ENCODE data around the gene PALM3.
"Not testable (repeated sequence)": the region's sequence is repeated elsewhere in the genome, so short reads cannot be mapped to it uniquely, and the experiment has no call there.

PALM3 gene

GRCh38 chr19:14031719-14032480 is 30.0 kb downstream of the PALM3 start, which contains the start of gene IL27RA:
TSS of gene IL27RA (plus strand) at chr19:14031762. CDS start at chr19:14031873, 111 bp downstream.
- DNase-seq (ENCODE audit: low read depth) = peak; percentile 76

- DNase-seq (ENCODE audit: low read depth) = no peak
These were observed 30.7 kb downstream of the PALM3 start for GRCh38 chr19:14030997-14031718.

GRCh38 chr19:14028901-14029300 is 33.0 kb downstream of the PALM3 start:
- no peak for DNase-seq (ENCODE audit: low read depth)

- no peak for DNase-seq (ENCODE audit: low read depth)
These were observed 33.9 kb downstream of the PALM3 start, which contains the start of gene RLN3 for GRCh38 chr19:14027856-14028450. TSS of gene RLN3 (plus strand) at chr19:14028148. CDS start at chr19:14028205, 57 bp downstream.

- DNase-seq (ENCODE audit: low read depth) = not testable (repeated sequence)
These were observed 35.2 kb downstream of the PALM3 start for GRCh38 chr19:14026652-14027192.

- DNase-seq (ENCODE audit: low read depth) = no peak
These were observed 38.3 kb downstream of the PALM3 start for GRCh38 chr19:14023404-14024235.

- no peak for DNase-seq (ENCODE audit: low read depth)
These were observed 39.4 kb downstream of the PALM3 start for GRCh38 chr19:14022469-14022868.

GRCh38 chr19:14021474-14021873 is 40.4 kb downstream of the PALM3 start:
- DNase-seq (ENCODE audit: low read depth) = no peak

- DNase-seq (ENCODE audit: low read depth) = not testable (repeated sequence)
These were observed 42.1 kb downstream of the PALM3 start for GRCh38 chr19:14019739-14020138.

GRCh38 chr19:14019100-14019499 is 42.8 kb downstream of the PALM3 start:
- DNase-seq (ENCODE audit: low read depth) = no peak

- no peak for DNase-seq (ENCODE audit: low read depth)
These were observed 46.3 kb downstream of the PALM3 start for GRCh38 chr19:14015524-14016035.

- DNase-seq (ENCODE audit: low read depth) = no peak
These were observed 49.4 kb downstream of the PALM3 start for GRCh38 chr19:14012378-14012915.

- DNase-seq (ENCODE audit: low read depth) = no peak
These were observed 54.9 kb downstream of the PALM3 start for GRCh38 chr19:14006766-14007562.

GRCh38 chr19:14006085-14006765 is 55.7 kb downstream of the PALM3 start, which contains the start of gene RFX1:
TSS of gene RFX1 (minus strand) at chr19:14006320. CDS start at chr19:13993843, 12,477 bp downstream.
- DNase-seq (ENCODE audit: low read depth) = peak; percentile 99

- peak; percentile 79 for DNase-seq (ENCODE audit: low read depth)
These were observed 56.4 kb downstream of the PALM3 start for GRCh38 chr19:14005349-14006084.

GRCh38 chr19:14004619-14005348 is 57.1 kb downstream of the PALM3 start:
- DNase-seq (ENCODE audit: low read depth) = no peak
